K562 (cell line): ENCODE measurements around the gene BTBD16.

Source experiments
- FOXM1 ChIP-seq, 2 experiments: fragments of 450-650 bp in 1 of 2; sonication (generic) in 1 of 2; formaldehyde crosslinking in 1 of 2; IDR thresholded peaks; 2 replicates each; pipeline versions ENCODE4 v1.6.1 to v1.9.0; 2017 to 2022; ENCODE audit warnings: low read depth in 2 of 2, mild to moderate bottlenecking in 2 of 2, missing genetic modification reagents in 1 of 2, moderate library complexity in 1 of 2
- HDAC2 ChIP-seq: fragments of 450-650 bp; IDR thresholded peaks from 2 replicates; pipeline ENCODE4 v1.6.1; 2016; ENCODE audit warnings: mild to moderate bottlenecking
- MXI1 ChIP-seq: IDR thresholded peaks from 2 replicates; pipeline ENCODE4 v1.6.1; 2011; ENCODE audit warnings: low read depth, mild to moderate bottlenecking, improper control_type of control experiment, low read length
- NKRF ChIP-seq: fragments of 450-650 bp; IDR thresholded peaks from 2 replicates; pipeline ENCODE4 v1.6.1; 2016; ENCODE audit warnings: borderline replicate concordance
- PTRF ChIP-seq: fragments of 450-650 bp; IDR thresholded peaks from 2 replicates; pipeline ENCODE4 v1.6.1; 2016; ENCODE audit warnings: mild to moderate bottlenecking, missing genetic modification characterization, missing compliant biosample characterization
- ZKSCAN1 ChIP-seq: fragments of 150-350 bp; IDR thresholded peaks from 2 replicates; pipeline ENCODE4 v1.6.1; 2016; ENCODE audit warnings: low read depth, low read length
- TF ChIP-seq, protein P1 (sequence below): IDR thresholded peaks from 3 replicates; pipeline ENCODE4 v1.6.1; 2011; ENCODE audit warnings: borderline replicate concordance, mild to moderate bottlenecking; ENCODE audit not compliant: insufficient read length, insufficient read depth
- TF ChIP-seq, protein P2 (sequence below): fragments of 250-450 bp; sonication (Bioruptor Pico); IDR thresholded peaks from 2 replicates; pipeline ENCODE4 v1.4.0; 2020; ENCODE audit warnings: mild to moderate bottlenecking, moderate library complexity
- TF ChIP-seq, protein P3 (sequence below), 3 experiments: IDR thresholded peaks in 2 of 3; conservative IDR thresholded peaks in 1 of 3; 2 replicates each; pipeline ENCODE4 v1.5.1; 2011 to 2012; ENCODE audit warnings: low read length in 3 of 3, mild to moderate bottlenecking in 3 of 3, control low read depth in 2 of 3, improper control_type of control experiment in 1 of 3, inconsistent platforms in 1 of 3, low read depth in 1 of 3, mixed read lengths in 1 of 3, moderate library complexity in 1 of 3; ENCODE audit not compliant: insufficient read depth in 2 of 3

DNA sequence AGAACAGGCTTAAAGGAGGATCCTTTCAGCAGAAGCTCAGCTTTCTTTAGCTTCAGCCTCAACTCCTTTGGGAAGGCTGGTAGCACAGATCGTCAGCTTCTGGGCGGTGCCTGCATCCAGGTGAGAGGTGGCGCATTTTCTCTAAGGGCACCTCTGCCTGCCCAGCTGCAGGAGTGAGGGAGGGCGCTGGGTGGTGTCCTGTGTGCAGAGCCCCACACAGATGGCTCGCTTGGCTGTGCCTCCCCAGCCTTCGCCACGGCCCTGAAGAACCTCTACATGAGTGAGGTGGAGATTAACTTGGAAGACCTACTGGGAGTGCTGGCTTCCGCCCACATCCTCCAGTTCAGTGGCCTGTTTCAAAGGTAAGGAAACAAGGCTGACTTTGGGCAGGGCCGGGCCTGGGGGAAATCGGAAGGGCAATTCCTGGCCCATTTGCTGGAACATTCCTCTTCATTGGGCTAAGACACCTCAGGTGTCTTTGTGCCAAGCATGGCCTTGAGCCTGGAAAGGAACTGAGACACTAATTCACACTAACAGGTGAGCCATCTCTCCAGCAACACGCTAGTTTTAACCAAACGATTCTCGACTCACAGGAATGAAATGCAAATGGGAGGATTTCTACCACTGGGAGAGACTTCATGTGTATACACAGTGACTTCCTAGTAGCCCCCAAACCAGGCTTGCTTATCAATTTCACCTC is 19.9 kb downstream of the BTBD16 start:
- no peak for TF ChIP-seq FOXM1 (IDR thresholded peaks at IDR 0.05; ENCODE audit: low read depth)
- no peak for TF ChIP-seq FOXM1 (CRISPR knock-in tag; IDR thresholded peaks at IDR 0.05; ENCODE audit: low read depth)
- no peak for TF ChIP-seq ZKSCAN1
- TF ChIP-seq NKRF = no peak
- TF ChIP-seq, protein P1, sequence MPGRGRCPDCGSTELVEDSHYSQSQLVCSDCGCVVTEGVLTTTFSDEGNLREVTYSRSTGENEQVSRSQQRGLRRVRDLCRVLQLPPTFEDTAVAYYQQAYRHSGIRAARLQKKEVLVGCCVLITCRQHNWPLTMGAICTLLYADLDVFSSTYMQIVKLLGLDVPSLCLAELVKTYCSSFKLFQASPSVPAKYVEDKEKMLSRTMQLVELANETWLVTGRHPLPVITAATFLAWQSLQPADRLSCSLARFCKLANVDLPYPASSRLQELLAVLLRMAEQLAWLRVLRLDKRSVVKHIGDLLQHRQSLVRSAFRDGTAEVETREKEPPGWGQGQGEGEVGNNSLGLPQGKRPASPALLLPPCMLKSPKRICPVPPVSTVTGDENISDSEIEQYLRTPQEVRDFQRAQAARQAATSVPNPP = no peak
- TF ChIP-seq, protein P2, sequence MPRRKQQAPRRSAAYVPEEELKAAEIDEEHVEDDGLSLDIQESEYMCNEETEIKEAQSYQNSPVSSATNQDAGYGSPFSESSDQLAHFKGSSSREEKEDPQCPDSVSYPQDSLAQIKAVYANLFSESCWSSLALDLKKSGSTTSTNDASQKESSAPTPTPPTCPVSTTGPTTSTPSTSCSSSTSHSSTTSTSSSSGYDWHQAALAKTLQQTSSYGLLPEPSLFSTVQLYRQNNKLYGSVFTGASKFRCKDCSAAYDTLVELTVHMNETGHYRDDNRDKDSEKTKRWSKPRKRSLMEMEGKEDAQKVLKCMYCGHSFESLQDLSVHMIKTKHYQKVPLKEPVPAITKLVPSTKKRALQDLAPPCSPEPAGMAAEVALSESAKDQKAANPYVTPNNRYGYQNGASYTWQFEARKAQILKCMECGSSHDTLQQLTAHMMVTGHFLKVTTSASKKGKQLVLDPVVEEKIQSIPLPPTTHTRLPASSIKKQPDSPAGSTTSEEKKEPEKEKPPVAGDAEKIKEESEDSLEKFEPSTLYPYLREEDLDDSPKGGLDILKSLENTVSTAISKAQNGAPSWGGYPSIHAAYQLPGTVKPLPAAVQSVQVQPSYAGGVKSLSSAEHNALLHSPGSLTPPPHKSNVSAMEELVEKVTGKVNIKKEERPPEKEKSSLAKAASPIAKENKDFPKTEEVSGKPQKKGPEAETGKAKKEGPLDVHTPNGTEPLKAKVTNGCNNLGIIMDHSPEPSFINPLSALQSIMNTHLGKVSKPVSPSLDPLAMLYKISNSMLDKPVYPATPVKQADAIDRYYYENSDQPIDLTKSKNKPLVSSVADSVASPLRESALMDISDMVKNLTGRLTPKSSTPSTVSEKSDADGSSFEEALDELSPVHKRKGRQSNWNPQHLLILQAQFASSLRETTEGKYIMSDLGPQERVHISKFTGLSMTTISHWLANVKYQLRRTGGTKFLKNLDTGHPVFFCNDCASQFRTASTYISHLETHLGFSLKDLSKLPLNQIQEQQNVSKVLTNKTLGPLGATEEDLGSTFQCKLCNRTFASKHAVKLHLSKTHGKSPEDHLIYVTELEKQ = no peak
- TF ChIP-seq HDAC2 = no peak
- TF ChIP-seq MXI1 = no peak
- TF ChIP-seq, protein P3, sequence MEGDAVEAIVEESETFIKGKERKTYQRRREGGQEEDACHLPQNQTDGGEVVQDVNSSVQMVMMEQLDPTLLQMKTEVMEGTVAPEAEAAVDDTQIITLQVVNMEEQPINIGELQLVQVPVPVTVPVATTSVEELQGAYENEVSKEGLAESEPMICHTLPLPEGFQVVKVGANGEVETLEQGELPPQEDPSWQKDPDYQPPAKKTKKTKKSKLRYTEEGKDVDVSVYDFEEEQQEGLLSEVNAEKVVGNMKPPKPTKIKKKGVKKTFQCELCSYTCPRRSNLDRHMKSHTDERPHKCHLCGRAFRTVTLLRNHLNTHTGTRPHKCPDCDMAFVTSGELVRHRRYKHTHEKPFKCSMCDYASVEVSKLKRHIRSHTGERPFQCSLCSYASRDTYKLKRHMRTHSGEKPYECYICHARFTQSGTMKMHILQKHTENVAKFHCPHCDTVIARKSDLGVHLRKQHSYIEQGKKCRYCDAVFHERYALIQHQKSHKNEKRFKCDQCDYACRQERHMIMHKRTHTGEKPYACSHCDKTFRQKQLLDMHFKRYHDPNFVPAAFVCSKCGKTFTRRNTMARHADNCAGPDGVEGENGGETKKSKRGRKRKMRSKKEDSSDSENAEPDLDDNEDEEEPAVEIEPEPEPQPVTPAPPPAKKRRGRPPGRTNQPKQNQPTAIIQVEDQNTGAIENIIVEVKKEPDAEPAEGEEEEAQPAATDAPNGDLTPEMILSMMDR (IDR thresholded peaks at IDR 0.05 in 2 of 3, conservative IDR thresholded peaks at IDR 0.05 in 1 of 3; ENCODE audit: insufficient read depth in 2 of 3, low read depth in 1 of 3, low read length in 3 of 3) = no peak
- TF ChIP-seq PTRF (tag) = no peak
